ENCODE measurements around the gene ACE.

GRCh38 chr17:63488851-63489250 is 12.0 kb downstream of the ACE start:
- TF ChIP-seq POLR2AphosphoS5 (IDR thresholded peaks at IDR 0.05): no peak
- TF ChIP-seq CTCF (IDR thresholded peaks at IDR 0.05 in 8 of 11, conservative IDR thresholded peaks at IDR 0.05 in 3 of 11): no peak

Data from spleen (tissue), 7 donors.